HCT116 (cell line): ENCODE data around the gene BICD2.

ENCODE experiments used
- EZH2phosphoT487 ChIP-seq: fragments of 200-600 bp; IDR thresholded peaks from 2 replicates; pipeline ENCODE4 v1.6.1; 2018; ENCODE audit warnings: antibody characterized with exemption, borderline replicate concordance
- FOSL1 ChIP-seq: IDR thresholded peaks from 2 replicates; pipeline ENCODE4 v1.6.1; 2012; ENCODE audit warnings: low read depth
- POLR2A ChIP-seq: IDR thresholded peaks from 2 replicates; pipeline ENCODE4 v1.7.0; 2011; ENCODE audit warnings: borderline replicate concordance; ENCODE audit not compliant: insufficient read depth, insufficient read length; ENCODE audit errors: extremely low read depth
- POLR2AphosphoS5 ChIP-seq: IDR thresholded peaks from 2 replicates; pipeline ENCODE4 v1.6.1; 2011; ENCODE audit warnings: mild to moderate bottlenecking, low read depth, low read length, moderate library complexity
- RAD21 ChIP-seq: IDR thresholded peaks from 2 replicates; pipeline ENCODE4 v1.6.1; 2012; ENCODE audit warnings: low read depth, mild to moderate bottlenecking
- SIN3A ChIP-seq: IDR thresholded peaks from 2 replicates; pipeline ENCODE4 v1.6.1; 2012; ENCODE audit warnings: low read depth
- YY1 ChIP-seq: IDR thresholded peaks from 2 replicates; pipeline ENCODE4 v1.6.1; 2011; ENCODE audit warnings: low read length, low read depth, moderate library complexity, mild to moderate bottlenecking; ENCODE audit not compliant: insufficient replicate concordance; ENCODE audit errors: extremely low read depth
- ZFX ChIP-seq: fragments of 450-650 bp; IDR thresholded peaks from 2 replicates; pipeline ENCODE4 v1.6.1; 2017
- TF ChIP-seq, protein P1 (sequence below), 3 experiments: fragments of 200-600 bp in 1 of 3; sonication (generic) in 1 of 3; IDR thresholded peaks in 2 of 3; conservative IDR thresholded peaks in 1 of 3; 2 replicates each; pipeline ENCODE4 v1.5.1; 2012 to 2017; ENCODE audit warnings: low read depth in 2 of 3, low read length in 2 of 3, antibody characterized with exemption in 1 of 3, borderline replicate concordance in 1 of 3, control low read depth in 1 of 3, mild to moderate bottlenecking in 1 of 3, mixed read lengths in 1 of 3, mixed run types in 1 of 3, moderate library complexity in 1 of 3; ENCODE audit not compliant: insufficient read depth in 1 of 3
- TF ChIP-seq, protein P2 (sequence below): IDR thresholded peaks from 2 replicates; pipeline ENCODE4 v1.6.1; 2012
- TF ChIP-seq, protein P3 (sequence below): IDR thresholded peaks from 2 replicates; pipeline ENCODE4 v1.6.1; 2012
- TF ChIP-seq, protein P4 (sequence below): IDR thresholded peaks from 2 replicates; pipeline ENCODE4 v1.6.1; 2011; ENCODE audit warnings: mild to moderate bottlenecking, low read length, moderate library complexity; ENCODE audit not compliant: insufficient replicate concordance; ENCODE audit errors: extremely low read depth

DNA sequence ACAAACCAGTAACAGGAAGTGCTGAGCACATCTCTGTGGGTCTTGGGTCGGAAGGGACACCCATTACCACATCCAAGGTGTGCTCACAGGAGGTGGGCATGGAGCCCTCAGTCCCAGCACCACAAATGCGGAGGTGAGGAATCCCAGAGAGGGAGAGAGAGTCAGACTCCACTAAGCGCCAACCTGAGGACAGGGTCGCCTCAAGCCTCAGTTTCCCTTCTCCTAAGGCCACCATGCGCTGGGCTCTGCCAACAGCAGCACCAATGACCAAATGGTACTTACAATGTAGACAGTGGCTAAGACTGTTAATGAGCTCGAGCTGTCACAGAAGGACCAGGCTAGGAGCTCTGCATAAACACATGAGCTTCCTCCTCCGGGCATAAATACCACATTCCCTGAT, 43.1 kb downstream of the BICD2 start:
- TF ChIP-seq, protein P1, sequence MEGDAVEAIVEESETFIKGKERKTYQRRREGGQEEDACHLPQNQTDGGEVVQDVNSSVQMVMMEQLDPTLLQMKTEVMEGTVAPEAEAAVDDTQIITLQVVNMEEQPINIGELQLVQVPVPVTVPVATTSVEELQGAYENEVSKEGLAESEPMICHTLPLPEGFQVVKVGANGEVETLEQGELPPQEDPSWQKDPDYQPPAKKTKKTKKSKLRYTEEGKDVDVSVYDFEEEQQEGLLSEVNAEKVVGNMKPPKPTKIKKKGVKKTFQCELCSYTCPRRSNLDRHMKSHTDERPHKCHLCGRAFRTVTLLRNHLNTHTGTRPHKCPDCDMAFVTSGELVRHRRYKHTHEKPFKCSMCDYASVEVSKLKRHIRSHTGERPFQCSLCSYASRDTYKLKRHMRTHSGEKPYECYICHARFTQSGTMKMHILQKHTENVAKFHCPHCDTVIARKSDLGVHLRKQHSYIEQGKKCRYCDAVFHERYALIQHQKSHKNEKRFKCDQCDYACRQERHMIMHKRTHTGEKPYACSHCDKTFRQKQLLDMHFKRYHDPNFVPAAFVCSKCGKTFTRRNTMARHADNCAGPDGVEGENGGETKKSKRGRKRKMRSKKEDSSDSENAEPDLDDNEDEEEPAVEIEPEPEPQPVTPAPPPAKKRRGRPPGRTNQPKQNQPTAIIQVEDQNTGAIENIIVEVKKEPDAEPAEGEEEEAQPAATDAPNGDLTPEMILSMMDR (IDR thresholded peaks at IDR 0.05 in 2 of 3, conservative IDR thresholded peaks at IDR 0.05 in 1 of 3; ENCODE audit: borderline replicate concordance in 1 of 3, insufficient read depth in 1 of 3, low read depth in 2 of 3, low read length in 2 of 3), result no peak
- TF ChIP-seq, protein P2, sequence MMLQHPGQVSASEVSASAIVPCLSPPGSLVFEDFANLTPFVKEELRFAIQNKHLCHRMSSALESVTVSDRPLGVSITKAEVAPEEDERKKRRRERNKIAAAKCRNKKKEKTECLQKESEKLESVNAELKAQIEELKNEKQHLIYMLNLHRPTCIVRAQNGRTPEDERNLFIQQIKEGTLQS, result no peak
- TF ChIP-seq EZH2phosphoT487, result no peak
- no peak for TF ChIP-seq POLR2AphosphoS5
- TF ChIP-seq YY1, result no peak
- no peak for TF ChIP-seq FOSL1
- TF ChIP-seq ZFX, result no peak
- no peak for TF ChIP-seq RAD21
- TF ChIP-seq, protein P3, sequence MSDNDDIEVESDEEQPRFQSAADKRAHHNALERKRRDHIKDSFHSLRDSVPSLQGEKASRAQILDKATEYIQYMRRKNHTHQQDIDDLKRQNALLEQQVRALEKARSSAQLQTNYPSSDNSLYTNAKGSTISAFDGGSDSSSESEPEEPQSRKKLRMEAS, result no peak
- no peak for TF ChIP-seq SIN3A
- no peak for TF ChIP-seq POLR2A
- TF ChIP-seq, protein P4, sequence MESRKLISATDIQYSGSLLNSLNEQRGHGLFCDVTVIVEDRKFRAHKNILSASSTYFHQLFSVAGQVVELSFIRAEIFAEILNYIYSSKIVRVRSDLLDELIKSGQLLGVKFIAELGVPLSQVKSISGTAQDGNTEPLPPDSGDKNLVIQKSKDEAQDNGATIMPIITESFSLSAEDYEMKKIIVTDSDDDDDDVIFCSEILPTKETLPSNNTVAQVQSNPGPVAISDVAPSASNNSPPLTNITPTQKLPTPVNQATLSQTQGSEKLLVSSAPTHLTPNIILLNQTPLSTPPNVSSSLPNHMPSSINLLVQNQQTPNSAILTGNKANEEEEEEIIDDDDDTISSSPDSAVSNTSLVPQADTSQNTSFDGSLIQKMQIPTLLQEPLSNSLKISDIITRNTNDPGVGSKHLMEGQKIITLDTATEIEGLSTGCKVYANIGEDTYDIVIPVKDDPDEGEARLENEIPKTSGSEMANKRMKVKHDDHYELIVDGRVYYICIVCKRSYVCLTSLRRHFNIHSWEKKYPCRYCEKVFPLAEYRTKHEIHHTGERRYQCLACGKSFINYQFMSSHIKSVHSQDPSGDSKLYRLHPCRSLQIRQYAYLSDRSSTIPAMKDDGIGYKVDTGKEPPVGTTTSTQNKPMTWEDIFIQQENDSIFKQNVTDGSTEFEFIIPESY, result no peak
